Ureter (tissue), 1 donor: Measurements from ENCODE around the gene MBNL2. TPM values are rescaled to one million over a fixed set of nuclear protein-coding genes. Genes with fewer than 3 reads are reported as not detected.

Experiments
- DNase-seq: peaks from one replicate; pipeline ENCODE4 v3.0.0-alpha.2; 2020; ENCODE audit warnings: low spot score
- total RNA-seq: library from RNA; stranded (reverse); gene quantifications from one replicate; pipeline ENCODE4 v1.2.4, GENCODE V29; 2023
- donor health status: DM: yes; HTN: yes; CAD: no.

The MBNL2 gene
- total RNA-seq, 1 donor from 2014 or later, result 89.0 TPM

DNA sequence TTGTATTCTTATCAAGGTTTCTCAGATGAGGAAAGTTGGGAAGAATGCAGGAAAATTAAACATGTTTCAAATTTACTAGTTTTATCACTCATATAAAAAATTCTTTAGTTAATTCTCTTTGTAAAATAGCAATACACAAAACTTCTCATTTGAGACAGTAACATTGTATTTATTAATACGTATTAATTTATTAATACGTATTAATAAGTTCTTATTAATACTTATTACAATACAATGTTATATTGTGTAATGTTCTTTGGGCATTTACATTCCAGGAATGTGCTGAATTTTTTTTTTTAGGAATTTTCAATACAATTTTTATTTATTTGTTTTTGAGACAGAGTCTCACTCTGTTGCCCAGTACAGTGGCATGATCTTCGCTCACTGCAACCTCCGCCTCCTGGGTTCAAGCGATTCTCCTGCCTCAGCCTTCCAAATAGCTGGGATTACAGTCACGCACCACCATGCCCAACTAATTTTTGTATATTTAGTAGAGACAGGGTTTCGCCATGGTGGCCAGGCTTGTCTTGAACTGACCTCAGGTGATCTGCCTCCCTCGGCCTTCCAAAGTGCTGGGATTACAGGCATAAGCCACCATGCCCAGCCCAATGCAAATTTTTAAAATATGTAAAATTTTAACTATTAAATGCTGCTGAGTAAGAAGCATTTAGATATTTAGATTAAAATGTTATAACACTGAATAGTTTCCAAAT, 31.6 kb downstream of the MBNL2 start:
- no peak for DNase-seq

GRCh38 chr13:97254816-97255215, 32.7 kb downstream of the MBNL2 start:
- no peak for DNase-seq

DNA sequence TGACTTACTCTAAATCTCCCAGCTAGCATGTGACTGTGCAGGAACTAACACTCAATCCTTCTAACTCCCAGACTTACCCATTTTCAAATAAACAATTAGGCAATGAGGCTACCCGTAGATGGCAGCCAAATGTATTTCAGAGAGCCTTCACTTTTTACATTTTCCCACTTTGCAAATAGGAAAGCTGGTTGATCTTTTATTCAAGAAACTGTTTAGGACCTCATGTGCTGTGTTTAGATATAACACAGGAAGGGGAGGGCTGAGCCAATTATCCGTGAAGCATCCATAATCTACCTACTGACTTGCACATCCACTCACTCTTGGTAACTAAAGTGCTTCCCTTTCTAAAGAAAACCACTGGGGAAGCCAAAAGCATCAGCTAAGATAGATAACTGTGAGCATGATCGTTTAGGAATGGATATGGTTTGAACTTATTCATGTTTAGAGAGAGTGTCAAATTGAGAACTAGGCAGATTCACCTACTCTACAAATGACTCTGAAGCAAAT, 33.4 kb downstream of the MBNL2 start:
- no peak for DNase-seq

- DNase-seq, result no peak
These were observed 34.2 kb downstream of the MBNL2 start for GRCh38 chr13:97256343-97256783.

- no peak for DNase-seq
These were observed 35.2 kb downstream of the MBNL2 start for GRCh38 chr13:97257228-97257755.

DNA sequence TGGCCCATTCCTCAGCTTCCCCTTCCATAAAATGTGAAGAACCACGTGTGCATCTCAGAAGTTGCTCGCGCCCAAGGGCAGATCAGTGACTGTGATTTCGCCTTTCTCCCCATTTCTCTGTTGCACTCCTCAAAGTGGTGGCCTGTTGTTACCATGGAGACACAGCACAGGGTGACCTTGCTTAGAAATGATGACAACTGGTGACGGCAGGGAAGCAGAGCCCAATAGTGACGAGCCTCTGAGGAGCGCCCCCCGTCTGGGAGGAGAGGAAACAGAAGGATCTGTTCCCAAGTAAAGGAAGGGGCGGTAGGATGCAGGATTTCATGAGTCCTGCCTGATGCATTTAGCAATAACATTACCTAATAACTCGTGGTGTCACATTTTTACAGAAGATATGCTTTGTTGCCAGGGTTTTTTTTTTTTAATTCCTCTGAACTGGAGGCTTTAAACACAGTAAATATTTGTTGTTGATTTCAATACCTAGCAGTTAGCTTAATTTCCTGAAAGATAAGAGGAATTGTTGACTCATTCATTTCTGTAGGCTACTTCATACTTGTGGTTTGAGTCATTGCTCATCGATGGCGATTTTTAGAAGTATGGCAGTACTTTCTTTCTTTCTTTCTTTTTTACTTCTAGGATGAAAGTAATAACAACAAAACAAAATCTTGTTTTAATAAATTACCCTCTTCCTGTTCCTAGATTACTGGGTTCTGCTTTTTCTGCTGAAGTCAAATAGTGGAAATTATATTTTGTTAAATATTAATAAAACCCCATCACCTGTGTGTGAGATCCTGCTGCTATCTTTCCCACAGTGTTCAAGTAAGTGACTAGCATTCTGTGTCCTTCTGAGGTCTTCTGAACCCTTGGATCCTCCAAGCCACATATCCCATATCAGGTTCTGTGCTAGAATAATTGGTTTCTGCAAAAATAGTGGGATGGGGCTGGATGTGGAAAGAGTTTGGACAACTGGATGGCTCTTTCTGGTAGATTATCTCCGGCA, 36.0 kb downstream of the MBNL2 start:
- DNase-seq, result no peak

DNA sequence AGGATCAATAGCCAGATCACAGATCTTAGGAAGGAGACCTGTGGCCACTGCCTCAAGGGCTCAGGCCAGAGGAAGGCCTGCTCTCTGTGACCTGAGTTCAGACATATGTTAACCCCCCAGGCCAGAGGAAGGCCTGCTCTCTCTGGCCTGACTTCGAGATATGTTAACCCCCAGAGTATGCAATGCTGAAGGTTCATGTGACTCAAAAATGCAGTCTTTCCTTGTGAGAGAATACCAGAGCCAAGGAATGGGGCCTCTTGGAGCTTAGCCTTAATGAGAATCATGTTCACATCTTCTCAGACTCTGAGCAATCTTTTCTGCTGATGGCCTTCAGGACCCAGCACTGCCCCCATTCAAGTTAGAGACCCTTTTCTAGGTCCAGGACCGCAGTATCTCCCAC, 36.7 kb downstream of the MBNL2 start:
- DNase-seq, result no peak

- DNase-seq, result no peak
These were observed 37.3 kb downstream of the MBNL2 start for GRCh38 chr13:97259410-97259797.

GRCh38 chr13:97259798-97260714, 37.9 kb downstream of the MBNL2 start:
- DNase-seq, result no peak

- DNase-seq, result no peak
These were observed 39.3 kb downstream of the MBNL2 start for GRCh38 chr13:97261254-97262005.

DNA sequence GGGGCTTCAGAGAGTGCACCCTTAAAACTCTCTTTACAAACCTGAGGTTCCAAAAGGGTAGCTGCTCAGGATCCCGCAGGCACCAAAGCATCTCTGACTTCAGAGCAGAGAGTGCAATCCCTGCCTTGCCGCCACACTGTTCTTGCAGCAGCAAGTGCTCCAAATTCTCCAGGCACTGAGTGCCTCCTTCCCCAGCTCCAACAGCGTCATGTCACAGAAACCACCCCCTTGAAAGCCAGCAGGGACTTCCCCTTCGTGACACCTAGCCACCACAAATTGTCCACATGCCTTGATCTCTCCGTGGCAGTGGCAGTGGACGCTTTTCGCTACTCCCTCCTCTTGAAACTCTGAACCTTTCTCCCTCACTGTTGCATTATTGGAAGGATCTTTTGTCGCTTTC, 39.9 kb downstream of the MBNL2 start:
- no peak for DNase-seq

DNA sequence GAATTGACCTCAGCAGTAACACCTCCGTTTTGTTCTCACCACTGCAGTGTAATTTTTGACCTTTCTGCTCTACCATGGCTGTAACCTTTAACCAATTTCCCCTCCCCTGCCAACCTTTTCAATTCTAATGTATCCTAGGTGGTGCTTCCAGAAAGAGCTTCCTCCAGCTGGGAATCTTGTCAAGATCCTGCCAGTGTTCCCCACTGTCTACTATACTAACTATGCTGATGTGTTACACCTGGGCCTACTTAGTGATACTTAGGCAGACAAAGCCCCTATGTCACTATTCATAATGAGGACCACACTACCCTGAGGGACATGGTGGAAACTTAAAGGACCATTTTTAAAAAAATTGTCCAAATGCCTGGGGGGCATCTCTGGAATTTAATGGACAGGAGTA, 41.0 kb downstream of the MBNL2 start:
- DNase-seq, result no peak

- DNase-seq, result no peak
These were observed 42.5 kb downstream of the MBNL2 start for GRCh38 chr13:97264663-97265062.

DNA sequence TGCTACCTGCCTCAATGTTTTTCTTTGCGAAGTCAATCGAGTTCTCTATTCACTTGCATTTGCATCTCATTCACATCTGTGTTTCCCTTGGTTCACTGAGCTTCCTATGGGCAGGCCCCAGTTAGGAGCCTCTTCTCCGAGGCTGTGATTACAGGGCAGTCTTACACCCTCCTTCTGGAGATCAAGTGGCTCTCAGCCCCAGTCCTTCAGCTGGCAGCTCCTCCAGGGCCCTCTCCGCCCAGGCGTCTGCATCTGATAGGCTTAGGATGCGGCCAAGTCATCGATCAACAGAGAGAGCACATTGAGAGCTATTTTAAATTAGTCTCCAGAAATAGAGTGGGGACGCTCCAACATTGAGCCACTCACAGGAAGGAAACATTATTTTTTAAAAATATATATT, 44.2 kb downstream of the MBNL2 start:
- no peak for DNase-seq

DNA sequence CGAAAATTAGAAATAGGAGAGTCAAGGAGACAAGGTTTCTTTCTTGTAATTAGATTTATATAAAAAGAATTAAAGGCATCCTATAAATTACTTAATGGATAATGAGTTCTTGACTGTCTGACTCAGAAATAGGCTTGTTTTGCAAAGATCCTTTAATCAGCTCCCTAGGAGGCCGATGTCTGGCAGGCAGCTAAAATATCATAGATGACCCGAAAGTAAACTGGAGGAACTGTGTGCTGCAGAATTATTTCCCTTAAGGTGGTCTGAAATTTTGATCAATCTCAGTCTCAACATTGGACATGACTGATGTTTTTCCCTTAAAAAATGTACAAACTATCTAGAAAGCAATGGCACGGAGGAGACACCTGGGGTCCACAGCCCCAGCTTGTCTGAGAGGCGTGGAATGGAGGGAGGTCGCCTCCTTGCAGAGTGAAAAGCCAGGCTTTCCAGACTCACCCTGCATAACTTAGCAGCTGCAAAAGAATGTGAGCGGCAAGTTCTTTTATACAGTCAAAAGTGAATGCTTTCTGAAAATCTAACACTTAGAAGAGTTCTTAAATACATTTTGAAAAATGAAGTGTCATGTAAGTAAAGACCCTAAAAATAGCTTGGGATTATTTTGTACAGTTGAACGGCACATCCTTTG, 44.8 kb downstream of the MBNL2 start:
- no peak for DNase-seq

DNA sequence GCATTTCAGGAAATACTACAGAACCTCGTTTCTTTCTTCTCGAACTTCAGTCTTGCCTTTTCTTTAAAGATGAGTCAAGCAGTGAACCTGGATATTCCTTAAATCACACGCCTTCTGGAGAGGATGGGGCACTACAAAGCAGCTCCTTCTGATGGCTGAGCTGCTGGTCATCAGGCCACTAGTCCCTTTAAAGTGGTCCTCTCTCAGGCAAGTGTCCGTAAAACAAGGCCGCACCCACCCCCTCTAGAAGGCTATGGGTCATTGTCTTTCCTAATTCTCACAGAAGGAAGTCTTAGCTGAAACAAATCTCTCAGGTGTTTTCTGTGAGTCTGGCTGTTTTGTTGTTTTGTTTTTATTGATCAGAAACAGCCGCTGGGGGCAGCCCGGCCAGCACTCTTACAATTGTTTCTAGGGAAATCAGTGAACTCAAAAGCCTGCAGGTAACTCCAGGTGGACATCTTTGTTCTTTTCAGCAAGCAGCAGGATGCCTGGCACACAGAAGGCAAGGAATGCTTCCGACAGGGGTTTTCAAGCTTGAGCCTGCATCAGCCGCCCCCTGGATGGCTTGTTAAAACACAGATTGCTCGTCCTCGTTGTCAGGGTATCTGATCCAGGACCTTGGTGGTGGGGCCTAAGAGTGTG, 45.4 kb downstream of the MBNL2 start:
- no peak for DNase-seq

DNA sequence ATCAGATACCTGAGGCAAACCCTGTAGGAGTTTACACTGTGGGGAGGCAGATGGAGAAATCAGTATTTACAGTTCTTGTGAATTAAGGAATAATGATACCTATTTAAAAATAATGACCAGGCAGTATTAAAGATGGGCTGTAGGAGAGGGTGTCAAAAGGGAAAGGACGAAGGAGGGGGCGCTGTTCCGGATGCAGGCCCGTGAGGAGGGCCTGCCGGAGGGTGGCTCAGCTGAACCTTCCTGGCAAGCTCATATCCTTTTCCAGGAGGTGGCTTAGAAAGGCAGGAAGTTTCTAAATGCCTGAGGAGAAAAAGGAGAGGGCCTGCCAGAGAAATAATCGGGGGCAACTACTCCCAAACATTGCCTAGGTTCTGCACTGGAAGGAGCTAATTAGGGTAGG, 46.6 kb downstream of the MBNL2 start:
- DNase-seq, result no peak

DNA sequence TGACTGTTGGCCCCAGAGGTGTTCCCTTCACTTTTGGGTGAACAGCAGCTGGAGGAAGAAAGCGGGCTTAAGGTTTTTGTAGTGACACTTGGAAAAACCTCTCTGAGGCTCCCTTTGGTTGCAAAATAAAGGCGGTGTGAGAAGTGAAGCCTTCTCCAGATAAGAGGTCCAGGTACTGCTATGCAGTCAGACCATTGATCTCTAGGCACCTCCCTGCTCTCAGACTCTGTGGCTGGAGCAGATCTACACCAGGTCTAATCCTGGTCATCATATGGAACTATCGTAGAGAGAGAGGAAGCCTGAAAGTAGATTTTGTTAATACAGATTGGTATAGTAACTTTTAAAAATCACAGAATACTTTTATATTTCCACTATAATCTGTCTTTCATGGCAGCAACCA, 47.5 kb downstream of the MBNL2 start:
- no peak for DNase-seq

DNA sequence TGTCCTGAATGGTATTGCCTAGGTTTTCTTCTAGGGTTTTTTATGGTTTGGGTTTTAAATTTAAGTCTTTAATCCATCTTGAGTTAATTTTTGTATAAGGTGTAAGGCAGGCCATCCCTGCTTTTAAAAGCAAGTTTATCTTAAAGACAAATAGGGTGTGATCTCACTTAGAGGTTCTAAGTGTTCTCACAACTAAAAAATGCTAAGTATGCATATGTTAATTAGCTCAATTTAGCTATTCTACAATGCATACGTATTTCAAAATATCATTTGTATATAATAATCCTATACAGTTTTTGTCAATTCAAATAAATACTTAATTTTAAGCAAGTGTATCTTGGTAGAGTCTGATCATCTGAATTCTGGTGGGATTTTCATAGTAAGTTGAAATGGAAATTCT, 50.4 kb downstream of the MBNL2 start:
- DNase-seq, result no peak
